Renal cortical epithelial cell (primary cell): ENCODE data around the gene POLG2. TPM values are rescaled to one million over a fixed set of nuclear protein-coding genes. Genes with fewer than 3 reads are reported as not detected.

Experiments used
- DNase-seq: peaks from one replicate; pipeline ENCODE4 v3.0.0-alpha.2; 2011; ENCODE audit warnings: low read depth
- total RNA-seq: library from RNA; depleted of rRNA; stranded (reverse); fragments of >200 nt; gene quantifications from 2 replicates; pipeline ENCODE4 v1.2.3, GENCODE V29; 2014

Gene POLG2
- total RNA-seq = 4.5 and 11.4 TPM in 2 replicates

DNA sequence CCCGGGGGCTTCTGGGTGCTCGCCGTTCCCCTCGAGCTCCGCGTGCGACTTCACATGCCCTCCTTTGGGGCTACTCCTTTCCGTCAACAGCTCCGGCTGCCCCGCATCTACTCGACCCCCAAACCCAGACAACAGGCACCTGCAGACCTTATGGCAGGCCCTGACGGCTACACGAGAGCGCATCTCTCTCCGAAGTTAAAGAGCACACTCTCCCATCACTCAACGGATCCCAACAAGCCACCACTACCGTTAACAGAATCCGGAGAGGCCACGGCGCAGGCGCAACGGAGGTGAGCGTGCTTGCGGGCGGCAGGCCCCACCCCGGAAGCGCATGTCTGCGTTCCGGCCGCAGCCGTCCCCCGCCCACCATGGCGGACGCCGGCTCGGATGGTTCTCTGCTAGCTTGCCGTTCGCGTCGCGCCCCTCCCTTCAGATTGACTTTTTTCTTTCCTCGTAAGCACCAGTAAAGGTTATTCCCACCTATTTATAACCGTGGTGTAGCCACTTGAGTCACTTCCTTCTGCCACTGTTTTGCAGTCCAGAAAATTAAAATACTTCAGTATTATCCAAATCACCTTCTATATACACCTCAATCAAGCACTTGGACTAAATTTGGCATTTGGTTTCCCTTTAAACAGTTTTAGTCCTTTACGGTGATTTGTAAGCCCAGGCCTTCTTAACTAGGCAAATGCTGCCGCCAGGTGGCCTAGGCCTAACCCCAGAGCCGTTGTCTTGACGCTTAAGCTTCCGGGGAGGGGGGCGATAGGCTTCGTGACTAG is at the start of gene POLG2:
TSS of gene POLG2 (minus strand) at position 269 of the 779 bp plus-strand sequence. CDS start at position 183, 86 bp downstream.
- peak; percentile 82 for DNase-seq

DNA sequence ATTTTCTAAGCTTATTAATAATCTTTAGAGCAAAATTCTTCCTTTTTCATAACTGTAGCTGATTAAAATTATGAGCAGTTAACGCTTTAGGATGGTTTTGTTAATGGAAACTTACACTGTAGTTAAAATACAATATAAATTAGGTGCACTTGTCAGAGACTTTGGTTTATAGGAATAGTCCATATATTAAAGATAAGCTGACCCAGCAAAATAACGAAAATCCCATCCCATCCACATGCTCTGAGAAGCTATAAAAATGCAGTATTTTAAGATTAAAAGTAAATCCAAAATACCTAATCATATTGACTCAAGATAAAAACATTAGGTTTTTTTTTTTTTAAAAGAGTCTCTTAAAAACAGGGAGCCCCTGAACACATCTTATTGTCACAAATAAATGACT is 47.9 kb upstream of the POLG2 start:
- DNase-seq = no peak

GRCh38 chr17:64540118-64540776 is 43.4 kb upstream of the POLG2 start:
- no peak for DNase-seq

GRCh38 chr17:64538508-64539130 is 41.8 kb upstream of the POLG2 start:
- DNase-seq = no peak

DNA sequence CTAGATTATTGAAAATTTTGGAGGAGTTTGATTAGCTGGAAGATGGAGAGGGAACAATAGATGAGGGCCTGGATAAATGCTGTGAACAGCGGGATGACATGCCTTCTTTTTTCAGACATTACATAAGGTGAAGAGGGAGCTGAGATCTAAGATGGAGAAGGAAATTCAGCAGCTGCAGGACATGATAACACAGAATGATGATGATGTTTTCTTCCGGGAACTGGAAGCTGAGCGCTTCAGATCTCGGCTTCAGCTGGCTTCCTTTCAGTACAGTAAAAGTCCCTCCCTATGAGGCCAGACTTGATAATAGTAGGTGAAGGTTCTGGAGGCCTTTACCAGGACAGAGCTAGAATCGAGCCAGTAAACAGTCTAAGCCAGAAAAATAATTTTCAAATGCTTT is 40.6 kb upstream of the POLG2 start:
- no peak for DNase-seq

DNA sequence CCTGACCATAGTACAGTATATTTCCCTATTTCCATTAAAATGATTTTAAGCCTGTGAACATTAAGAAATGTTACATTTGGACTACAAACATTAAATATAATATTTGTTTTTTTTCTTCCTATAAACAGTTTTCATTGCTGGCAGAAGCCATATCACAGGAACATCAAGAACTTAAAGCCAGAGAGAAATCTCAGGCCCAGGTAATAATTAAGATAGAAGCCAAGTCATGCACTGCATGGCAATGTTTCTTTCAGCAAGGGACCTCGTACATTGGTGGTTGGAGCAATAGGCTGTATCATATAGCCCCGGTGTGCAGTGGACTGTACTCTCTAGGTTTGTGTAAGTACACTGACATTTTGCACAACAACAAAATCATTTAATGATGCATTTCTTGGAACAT is 40.1 kb upstream of the POLG2 start:
- DNase-seq = no peak

DNA sequence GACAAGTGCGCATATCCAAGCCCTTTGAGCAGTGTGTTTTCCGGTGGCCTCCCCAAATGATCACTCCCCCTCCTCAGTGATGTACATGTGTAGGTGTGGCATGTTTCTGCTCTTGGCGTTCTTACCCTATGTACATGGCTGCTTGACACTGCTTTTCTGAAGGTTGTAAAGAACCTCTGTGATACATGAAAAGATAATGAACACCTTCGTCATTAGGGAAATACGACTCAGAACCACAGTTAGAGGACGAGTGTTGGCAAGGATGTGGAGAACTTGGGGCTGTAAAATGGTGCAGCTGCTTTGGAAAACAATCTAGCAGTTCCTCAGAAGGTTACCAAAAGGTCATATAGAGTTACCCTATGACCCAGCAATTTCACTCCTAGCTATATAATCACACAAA is 38.5 kb upstream of the POLG2 start:
- no peak for DNase-seq

- peak; percentile 11 for DNase-seq
These were observed 37.3 kb upstream of the POLG2 start for GRCh38 chr17:64534187-64534586.

DNA sequence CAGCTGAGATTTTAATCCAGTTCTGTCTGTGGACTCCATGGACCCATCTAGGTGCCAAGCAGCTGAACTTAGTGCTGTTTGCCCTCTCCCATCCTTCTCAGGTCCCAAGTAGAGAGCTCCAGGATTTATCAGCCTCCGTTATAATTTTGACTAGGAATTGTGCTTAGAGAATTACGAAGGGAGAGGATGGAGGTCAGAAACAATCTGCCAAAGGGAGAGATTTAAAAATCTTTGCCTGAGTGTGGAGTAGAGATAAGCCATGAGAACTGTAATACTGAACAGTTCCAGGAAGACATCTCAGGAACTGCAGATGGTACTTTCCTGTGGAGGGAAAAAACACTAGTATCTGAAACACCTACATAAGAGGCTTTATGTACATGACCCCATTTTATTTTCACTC is 36.9 kb upstream of the POLG2 start:
- DNase-seq = no peak

DNA sequence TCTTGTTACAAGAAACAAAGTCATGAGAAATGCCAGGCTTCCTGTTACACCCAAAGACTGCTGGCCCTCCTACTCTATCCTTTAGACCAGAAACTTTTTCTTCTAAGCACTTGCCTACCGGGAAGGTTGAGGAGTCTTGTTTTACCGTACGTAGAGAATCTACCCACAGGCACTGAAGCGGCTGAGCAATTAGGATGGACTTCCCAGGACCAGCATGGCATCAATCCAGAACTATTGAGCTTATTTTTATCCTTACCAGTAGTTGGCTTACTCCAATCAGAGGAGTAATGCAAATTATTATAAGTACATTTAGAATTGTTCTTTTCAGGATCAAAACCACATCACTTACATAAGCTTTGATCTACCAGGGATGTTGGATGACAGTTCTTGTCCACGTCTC is 35.6 kb upstream of the POLG2 start:
- no peak for DNase-seq

DNA sequence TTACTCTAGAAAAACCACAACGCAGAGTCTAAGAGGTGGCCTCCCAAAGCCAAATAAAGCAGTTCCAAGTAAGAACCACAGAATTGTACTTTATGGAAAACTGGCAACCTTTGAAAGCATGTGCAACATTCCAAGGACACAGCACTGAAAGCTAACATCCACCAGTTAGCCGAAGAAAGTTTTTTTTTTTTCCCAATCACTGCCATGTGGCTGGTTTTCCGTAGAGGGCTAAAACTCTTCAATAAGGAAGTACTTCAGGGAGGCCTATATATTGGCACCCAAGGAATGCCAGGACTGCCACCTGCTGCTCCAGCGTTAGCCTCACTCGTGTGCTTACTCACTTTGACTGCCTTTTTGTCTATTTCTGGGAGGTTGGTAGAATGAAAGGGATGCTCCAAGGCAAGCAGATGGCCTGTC is 35.1 kb upstream of the POLG2 start:
- DNase-seq = no peak

DNA sequence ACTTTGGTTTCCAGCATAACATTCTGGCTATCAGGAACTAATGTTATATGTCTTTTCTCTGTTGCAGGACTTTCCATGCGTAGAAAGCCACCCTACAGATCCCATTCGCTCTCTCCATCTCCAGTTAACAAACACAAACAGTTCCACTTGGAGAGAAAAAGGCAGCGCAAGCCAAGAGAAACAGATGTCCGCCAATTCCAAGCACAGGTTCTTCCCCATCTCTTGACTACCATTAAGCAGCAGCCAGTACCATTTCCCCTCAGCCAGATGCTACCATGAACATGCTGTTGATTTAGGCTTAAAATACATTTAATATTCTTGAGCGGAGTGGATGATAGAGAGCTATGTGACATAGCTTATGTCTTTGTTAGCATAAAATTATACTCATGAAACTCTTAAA is 32.4 kb upstream of the POLG2 start:
- no peak for DNase-seq

- no peak for DNase-seq
These were observed 31.1 kb upstream of the POLG2 start for GRCh38 chr17:64527914-64528313.

DNA sequence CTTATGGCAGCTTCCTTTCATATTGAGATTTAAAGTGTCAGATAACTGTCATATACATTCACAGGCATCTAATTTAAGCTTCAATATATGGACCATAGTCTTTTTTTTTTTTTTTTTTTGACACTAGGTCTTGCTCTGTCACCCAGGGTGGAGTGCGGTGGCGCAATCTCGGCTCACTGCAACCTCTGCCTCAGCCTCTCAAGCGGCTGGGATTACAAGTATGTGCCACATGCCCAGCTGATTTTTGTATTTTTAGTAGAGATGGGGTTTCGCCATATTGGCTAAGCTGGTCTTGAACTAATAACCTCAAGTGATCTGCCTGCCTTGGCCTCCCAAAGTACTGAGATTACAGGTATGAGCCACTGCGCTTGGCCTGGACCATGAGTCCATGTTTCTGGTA is 23.5 kb upstream of the POLG2 start:
- DNase-seq = no peak

GRCh38 chr17:64519601-64520000 is 22.7 kb upstream of the POLG2 start:
- DNase-seq = no peak

DNA sequence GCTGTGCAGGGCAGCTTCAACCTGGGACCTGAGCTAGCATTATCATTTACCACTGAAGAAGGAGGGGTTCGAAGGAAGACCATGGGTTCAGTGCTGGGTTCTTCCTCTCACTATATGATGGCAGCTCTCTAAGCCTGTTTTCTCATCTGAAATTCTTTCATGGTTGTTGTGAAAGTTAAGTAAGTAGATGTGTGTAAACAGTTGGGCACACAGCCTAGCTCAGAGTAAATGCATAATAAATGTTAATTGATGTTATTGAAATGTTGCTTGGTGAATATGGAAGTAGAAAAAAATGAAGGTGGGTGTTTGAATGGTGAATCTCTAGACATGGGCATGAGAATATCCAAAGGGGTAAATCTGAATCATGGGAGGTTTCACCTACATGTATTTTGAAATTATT is 19.0 kb upstream of the POLG2 start:
- DNase-seq = no peak

GRCh38 chr17:64515419-64515818 is 18.6 kb upstream of the POLG2 start:
- DNase-seq = no peak

DNA sequence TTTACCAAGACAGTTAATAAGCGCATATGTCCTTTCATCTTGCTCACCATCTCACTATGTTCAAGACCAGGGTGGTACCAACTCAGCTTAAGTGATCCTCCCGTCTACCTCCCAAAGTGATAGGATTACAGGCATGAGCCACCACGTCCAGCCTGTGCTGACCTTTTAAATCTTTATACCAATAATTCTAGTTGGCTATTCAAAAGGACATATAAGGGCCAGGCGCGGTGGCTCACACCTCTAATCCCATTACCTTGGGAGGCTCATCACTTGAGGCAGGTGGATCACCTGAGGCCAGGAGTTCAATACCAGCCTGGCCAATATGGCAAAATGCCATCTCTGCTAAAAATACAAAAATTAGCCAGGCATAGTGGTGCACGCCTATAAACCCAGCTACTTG is 12.3 kb upstream of the POLG2 start:
- DNase-seq = no peak

DNA sequence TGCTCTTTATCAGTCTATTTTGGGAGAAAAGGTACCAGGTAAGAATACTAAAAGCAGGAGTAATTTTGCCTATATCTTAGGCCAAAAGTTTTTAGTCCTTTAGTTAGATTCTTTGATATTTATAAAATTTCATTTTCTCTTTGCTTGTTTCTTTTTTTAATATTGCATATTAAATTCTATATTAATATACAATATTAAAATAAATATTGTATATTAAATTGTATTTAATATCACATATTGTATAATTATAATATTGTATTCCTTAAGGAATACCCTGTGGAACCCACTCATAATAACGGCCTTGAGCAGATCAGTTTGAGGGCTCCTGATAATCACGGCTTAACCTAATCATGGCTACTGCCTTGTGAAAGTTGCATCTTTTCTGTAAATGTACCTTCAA is 11.8 kb upstream of the POLG2 start:
- no peak for DNase-seq

- peak; percentile 78 for DNase-seq
These were observed 10.5 kb upstream of the POLG2 start for GRCh38 chr17:64507413-64507782.

DNA sequence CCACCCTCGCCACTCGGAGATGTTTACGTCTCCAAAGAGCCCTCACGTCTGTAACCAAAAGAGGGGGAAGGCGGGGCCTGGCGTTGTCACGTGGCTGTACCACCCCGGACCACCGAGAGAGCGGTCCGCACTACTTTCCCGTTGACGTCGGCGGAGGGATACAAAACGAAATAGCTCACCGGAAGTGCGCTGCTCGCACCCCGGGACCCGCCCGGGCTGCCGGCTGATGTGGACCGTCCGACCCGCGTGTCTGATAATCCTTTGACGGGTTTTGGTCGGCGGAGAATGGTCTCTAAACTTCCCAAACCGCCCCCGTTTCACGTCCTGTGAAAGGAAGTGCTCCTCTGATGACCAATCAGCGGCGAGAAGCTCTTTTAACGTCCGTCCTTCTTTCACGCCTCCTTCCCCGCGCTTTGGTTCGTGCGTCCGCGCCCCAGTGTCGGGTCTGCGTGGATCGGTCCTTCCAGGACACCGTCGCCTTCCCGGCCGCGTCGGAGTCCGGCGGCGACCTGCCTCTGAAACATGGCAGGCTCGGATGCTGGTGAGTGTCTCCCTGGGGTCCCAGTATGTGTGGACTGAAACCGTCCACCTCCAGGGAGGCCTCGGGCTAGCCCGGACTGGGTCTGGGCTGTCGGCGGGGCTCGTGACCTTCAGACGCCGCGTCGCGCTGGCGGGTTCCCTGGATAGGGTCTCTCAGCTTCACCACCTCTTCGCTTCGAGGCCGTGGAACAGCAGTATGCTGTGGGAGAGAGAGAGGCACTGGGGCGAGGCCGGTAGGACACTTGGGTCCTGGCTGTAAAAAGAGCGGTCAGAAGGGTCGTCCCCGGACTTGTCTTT is 9.9 kb upstream of the POLG2 start, which contains the start of gene CEP95:
TSS of gene CEP95 (plus strand) at position 402 of the 837 bp plus-strand sequence. CDS start at position 523, 121 bp downstream.
- peak; percentile 95 for DNase-seq

- no peak for DNase-seq
These were observed 9.3 kb upstream of the POLG2 start, which contains the start of gene DDX5 for GRCh38 chr17:64506201-64506575. DDX5 (minus strand) TSS chr17:64506289; CDS start chr17:64506119, 170 bp downstream.
